ENCODE measurements around the gene ZNF593OS.

ZNF593OS gene

DNA sequence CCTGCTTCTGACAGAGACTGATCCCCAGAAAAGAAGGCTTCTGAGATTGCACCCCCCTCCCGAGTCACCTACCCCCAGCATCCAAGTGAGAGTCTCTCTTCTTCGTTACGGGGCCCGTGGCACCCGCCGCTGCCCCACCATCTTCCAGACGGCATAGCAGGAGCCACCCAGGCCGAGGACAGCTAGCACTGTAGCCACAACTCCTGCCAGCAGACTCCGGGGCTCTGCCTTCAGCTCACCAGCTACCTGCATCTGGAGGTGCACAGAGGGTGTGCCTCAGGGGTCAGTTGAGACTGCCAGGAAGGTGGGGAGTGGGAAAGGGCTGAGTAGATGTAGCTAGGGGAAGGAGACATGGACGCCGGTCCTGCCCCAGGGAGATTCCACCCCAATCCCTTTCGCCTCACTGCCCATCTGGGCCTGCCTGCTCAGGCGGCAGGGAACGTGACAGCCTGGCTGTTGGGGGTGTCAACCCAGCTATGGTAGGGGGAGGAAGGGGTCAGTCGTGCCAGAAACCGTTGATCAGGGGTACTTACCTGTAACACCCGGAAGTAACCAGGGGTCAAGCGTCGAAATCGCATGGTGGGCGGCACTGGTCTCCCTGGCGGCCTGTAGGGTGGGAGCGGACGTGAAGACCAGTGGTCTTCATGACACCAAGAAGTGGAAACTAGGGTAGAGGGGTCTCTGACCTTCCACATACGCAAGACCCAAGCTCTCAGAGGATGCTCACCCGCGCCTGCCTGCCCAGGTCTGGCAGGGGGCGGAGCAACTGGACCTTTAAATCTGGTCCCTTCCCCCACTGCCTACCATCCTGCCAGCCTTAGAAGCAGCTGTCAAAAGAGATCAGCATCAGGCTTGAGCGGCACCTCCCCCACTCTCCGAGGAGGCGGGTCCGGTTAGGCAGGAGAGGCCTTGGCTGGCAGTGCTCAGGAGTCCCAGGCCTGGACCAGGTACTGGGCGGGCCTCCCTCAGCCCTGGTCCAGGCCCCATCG is at the start of gene ZNF593OS:
Gene ZNF593OS (minus strand): TSS at position 749 of the 989 bp plus-strand sequence. CDS start 171 bp downstream, at position 578.
- no peak for DNase-seq

DNA sequence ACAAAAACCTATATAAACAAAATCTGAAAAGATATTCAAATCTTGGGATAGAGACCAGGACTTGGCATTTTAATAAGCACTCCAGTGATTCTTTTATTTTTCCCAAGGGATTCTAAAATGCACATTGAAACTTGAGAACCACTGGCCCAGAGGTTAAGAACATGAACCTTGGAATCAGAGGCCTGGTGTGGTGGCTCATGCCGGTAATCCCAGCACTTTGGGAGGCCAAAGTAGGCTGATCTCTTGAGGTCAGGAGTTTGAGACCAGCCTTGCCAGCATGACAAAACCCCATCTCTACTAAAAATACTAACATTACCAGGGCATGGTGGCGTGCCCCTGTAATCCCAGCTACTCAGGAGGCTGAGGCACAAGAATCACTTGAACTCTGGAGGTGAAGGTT is 49.5 kb upstream of the ZNF593OS start:
- no peak for DNase-seq

DNA sequence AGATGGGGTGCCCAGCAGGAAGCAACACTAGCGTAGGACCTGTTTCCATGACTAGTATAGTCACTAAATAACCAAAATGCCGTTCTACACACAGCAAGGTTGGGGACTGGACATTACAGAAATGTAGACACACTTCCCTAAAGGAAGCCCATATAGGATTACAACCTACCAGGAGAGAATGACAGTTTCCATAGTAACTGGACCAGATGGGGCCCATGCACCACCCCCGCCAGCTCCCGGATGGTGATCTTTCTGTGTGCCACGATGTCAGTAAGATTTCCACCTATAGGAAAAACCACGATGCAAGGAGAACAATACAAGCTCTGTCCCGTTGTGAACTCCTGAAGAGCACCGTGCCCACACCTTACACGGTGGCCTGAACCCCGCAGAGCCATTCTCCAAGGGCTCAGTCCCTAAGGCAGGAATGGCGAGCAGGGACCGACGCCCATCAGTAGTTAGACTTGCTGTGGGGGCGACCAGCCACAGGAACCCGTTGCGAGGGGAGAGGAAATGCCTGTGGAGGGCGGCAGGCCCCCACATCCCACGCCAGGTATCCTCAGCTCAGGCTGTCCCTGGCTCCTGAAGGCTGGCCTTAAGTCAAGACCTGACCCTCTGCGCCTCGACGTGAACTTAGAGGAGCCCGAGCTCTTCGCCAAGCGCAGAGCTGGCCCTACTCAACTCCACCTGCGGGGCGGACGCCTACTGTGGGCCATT is 48.7 kb upstream of the ZNF593OS start:
- DNase-seq = no peak

DNA sequence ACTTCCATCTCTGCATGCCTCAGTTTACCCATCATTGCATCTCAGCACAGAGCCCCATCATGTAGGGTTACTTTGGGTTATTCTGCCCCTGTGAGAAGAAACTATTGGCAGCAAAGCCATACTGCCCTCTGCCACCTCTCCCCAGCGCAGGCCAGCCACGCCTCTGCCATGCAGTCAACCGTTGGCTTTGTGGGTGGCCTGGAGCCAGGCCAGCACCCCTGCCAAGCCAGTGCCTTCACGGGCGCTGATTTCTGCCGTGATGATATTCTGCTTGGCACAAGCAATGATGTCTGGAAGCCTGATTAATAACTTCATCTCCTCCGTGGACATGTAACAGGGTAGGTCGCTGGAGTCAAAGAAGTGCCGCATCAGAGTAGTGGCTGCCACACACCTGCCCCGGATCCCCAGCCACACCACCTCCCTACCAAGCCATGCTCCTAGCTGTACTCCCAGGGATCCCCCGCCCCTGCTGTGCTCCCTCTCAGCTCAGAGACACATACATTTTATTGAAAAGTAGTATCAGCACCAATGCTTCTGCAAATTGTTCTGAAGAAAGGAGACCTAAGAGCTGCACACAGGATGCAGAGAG is 47.4 kb upstream of the ZNF593OS start:
- DNase-seq = no peak

DNA sequence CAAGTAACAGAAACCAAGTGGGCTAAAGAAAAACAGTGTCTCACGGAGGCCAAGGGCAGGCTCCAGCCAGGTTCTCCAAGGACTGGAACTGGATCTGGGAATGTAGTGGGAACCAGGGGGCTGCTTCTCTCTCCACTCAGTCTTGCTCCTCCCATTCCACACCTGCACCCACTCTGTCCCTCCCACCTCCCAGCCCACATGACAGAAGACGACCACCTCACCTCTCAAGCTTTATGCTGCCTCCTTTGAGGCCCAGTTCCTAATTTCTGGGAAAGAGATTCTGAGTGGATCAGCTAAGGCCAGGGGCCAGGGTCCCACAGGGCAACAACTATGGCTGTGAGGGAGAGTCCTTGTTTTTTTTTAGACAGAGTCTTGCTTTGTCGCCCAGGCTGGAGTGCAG is 43.6 kb upstream of the ZNF593OS start:
- no peak for DNase-seq

DNA sequence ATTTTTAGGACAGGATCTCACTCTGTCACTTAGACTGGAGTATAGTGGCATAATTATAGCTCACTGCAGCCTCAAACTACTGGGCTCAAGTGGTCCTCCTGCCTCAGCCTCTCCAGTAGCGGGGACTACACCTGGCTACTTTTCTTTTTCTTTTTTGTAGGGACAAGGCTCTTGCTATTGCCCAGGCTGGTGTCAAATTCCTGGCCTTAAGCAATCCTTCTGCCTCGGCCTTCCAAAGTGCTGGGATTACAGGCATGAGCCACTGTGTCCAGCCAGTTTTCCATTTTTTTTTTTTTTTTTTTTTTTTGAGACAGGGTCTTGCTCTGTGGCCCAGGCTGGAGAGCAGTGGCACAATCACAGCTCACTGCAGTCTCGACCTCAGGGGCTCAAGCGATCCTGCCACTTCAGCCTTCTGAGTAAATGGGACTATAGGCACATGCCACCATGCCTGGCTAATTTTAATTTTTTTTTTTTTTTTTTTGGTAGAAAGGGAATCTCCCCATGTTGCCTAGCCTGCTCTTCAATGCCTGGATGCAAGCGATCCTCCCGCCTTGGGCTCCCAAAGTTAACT is 41.8 kb upstream of the ZNF593OS start:
- no peak for DNase-seq

DNA sequence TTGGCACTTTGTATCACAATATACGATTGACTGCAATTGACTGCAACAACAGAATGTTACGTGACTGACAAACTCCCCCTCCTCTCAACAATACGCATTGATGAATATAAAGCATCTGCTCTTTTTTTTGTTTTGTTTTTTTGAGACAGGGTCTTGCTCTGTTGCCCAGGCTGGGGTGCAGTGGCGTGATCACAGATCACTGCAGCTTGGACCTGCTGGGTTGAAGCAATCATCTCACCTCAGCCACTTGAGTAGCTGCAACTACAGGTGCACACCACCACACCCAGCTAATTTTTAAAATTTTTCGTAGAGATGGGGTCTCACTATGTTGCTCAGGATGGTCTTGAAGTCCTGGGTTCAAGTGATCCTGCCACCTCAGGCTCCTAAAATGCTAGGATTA is 41.1 kb upstream of the ZNF593OS start:
- DNase-seq = no peak

DNA sequence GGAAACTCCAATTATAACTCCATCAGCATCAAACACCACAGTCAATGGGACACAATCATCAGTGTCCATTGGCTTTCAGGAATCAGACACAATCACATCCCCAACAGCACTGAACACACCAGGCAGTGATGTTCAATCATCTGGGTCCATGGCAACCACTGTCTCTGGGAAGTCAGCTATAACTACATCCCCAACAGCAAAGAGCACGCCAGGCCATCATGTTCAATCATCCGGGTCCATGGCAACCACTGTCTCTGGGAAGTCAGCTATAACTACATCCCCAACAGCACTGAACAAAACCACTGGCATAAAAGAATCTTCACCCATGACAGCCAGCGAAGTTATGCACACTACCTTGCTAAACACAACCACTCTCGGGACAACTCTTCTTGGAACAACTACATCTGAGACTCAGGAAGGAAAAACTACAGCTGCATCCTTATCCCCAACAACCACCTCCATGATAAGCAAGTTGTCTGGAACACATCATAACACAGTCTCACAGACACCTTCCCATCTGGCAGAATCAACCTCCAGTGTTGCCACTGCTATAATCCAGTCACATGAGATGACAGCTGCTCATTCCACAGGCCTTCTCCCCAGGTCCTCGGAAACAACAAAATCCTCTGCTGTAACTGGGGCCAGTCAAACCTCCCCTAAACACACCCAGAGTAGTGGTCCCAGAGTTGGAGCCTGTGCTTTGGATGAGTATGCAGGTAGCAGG is 38.7 kb upstream of the ZNF593OS start:
- no peak for DNase-seq

DNA sequence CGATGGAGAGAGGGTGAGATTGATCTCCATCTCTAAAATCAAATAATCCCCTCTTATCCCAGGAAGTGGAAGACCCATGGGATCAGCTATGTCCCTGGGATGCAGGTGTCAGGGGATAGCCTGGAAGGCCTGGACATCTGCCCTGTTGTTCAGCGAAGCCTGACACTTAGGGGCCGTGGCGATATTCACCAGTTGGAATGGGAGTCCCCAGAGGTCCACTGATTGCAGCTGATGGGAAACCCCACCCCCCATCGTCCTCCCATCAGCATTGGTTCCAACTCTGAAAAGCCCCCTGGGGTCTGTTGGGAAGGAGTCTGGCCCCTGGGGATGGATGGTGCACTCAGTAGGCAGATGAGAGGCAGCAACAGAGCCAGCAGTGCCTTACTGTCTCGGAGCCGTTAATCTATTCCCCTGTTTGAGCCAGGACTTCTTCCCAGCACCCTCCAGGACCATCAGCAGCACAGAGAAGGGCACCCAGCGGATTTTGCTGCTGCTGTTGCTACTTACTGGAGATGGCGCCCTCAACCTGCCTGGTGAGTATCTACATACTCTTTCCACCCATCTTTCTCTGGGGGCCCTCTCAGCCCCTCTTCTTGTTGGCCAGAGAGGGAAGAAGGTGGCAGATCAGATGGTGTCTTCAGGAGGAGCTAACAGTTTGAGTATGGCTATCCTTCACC is 32.1 kb upstream of the ZNF593OS start:
- no peak for DNase-seq

DNA sequence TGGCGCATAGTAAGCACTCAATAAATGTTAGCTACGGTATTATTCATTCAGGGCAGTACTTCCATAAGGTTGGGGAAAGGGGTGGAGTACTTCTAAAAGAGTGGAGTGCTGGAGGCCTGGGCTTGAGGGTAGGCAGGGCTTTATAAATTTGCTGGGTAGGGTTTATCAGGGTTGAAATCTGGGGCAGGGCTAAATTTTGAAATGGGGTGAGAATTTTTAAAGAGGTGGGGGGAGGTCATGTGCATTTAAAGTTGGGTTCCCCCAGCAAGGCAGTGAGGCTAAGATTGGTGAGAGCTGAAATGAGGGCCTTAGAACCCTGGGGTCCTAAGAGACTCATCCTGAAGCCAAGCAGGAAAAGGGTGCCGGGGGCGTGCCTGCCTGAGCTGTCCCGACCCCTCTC is 28.8 kb upstream of the ZNF593OS start:
- no peak for DNase-seq

DNA sequence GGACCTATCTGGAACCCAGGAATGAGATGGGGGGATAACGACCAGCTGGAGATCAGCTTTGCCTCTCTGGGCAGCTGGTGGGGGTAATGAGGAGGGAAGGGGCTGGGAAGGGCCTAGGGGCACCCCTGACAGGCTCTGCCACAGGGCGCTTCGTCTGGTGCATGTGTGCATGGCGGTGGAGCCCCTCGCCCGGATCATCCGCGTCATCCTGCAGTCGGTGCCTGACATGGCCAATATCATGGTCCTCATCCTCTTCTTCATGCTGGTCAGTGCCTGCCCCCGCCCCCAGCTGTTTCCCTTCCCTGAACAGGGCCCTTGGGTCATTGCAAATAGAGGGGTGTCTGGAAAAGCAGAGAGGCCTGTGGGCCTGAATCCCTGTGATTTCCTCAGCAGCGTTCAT is 26.2 kb upstream of the ZNF593OS start:
- no peak for DNase-seq

DNA sequence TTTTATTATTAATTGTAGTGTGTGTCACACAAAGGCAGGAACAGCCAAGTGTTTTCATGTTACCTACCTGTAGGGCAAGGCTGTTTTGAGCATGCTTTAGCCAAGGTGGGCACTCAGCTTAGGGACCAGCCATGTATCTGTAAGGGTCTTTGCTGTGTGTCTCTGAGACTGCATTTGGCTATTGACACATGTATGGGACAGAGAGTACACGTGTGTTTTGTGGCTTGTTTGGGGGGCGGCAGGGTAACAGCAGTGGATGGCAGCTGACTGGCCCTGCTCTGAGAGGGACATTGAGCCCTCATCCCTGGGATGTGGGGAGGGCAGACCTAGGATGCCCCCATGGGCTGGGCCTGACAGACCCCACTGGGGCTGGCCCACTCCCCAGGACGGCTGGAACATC is 25.7 kb upstream of the ZNF593OS start:
- DNase-seq = no peak

DNA sequence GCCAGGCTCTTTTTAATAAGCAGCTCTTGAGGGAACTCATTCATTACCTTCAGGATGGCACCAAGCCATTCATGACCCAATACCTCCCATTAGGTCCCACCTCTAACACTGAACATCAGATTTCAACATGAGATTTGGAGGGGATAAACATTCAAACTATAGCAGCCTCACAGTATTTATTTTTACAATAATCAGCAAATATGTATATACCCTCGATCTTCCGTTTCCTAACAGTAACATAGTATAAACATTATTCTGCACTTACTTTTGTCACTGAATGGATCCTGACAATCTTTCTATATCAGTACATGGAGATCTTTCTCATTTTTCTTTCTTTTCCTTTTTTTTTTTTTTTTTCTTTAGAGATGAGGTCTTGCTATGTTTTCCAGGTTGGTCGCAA is 24.2 kb upstream of the ZNF593OS start:
- DNase-seq = no peak

DNA sequence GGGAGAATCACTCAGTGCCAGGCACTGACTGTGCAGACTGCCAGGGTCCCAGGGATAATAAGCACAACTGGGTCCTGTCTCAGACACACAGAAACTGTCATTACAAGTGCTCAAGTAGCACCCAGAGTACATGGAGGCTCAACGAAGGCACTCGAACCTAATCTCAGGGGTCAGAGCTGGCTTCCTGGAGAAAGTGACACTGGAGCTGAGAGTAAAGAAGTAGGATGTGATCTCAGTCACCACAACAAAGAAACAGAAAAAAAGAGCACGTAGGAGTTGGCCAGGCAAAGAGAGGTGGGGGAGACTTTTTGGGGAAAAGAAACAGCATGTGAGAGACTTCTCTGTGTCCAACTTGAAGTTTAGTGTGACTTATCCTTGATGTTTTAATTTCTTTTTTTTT is 20.1 kb upstream of the ZNF593OS start:
- DNase-seq = no peak

DNA sequence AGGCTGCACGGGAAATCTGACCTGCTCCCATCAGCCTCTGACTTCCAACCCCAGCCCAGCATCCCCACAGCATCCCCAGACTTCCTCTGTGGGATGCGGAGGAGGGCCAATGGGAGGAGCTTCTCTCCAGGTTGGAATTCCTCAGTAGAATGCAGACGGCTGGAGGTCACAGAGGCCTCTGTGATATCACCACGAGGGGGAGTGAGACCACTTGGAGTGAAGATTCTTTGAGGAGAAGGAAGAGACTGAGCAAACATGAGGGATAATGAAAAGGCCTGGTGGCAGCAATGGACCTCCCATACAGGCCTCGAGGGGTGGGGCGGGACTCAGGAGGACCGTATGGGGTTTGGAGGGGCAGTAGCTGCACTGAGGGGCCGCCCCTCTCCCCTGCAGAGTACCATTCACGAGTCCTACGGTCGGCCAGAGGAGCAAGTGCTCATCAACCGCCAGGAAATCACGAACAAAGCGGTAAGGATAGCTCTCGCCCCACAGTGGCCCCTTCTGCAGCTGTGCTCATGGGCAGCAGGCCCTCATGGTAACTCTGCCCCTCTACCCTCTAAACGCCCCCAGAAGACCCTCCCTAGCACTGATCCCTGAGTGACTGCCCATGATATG is 18.8 kb upstream of the ZNF593OS start, which contains the start of gene CATSPER4:
Gene CATSPER4 (plus strand): TSS at position 230 of the 615 bp plus-strand sequence. CDS start 26 bp downstream, at position 256.
- peak; percentile 32 for DNase-seq

DNA sequence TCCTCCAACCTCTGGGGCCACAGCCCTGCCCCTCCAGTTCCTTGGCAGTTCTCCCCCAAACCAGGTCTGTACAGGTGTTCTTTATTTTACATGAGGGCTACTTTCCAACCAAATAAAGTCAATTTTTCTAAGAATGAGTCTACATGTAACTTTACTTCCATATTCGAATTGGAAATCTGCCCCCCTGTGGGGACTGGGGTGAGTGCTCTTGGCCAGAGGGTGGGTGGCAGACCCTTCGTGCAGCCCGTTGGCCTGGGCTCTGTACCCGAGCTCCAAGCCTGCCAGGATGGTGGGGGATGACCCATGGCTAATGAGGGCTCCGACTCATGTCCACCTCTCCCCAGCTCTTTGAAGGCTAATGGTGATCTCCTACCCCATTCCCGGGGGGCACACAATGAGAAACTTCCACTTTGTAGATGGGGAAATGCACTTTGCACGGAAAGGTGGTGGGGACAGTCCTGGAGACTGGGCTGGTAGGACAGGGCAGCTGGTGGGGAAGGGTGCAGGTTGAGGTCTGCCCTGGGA is 18.2 kb upstream of the ZNF593OS start:
- no peak for DNase-seq

DNA sequence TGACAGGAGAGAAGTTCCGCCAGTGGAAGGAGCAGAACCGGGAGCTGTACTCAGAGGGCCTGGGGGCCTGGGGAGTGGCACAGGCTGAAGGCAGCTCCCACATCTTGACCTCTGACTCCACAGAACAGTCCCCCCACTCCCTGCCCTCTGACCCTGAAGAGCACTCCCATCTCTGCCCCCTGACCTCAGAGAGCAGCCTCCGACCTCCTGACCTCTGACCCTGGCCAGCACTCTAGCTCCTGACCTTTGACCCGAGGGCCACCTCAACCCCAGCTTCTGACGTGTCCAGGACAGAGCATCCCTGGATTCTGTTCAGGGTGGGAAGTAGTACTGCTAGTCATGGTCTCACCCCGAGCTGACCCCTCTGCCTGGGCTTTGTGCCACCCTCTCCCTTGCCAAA is 17.7 kb upstream of the ZNF593OS start:
- no peak for DNase-seq

DNA sequence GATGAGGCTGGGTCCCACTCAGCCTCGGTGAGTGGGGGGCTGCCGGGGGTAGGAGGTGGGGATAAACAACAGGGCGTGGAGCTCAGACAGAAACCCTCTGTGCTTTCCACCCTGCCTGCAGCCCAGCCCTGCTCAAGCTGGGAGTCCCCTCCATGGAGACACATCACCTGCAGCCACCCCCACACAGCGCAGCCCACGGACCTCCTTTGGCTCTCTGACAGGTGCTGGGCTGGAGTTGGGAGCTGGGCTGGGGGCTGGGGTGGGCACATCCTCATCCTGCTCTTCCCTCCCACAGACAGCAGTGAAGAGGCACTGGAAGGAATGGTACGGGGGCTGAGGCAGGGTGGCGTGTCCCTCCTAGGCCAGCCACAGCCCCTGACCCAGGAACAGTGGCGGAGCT is 16.8 kb upstream of the ZNF593OS start:
- DNase-seq = no peak

DNA sequence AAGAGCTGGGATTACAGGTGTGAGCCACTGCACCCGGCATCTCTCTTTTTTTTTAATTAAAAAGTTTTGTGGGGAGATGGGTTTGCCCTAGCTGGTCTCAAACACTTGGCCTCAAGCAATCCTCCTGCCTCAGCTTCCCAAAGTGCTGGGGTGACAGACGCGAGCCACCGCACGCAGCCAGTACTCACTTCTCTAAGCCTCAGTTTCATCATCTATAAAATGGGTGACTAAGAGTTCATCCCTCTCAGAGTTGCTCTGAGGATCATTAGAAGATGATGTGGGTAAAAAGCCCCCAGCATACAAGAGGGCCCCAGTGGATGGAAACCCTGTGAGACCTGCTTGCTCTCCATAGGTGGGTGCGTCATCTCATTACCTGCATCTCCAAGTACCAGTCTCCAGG is 16.2 kb upstream of the ZNF593OS start:
- DNase-seq = no peak

DNA sequence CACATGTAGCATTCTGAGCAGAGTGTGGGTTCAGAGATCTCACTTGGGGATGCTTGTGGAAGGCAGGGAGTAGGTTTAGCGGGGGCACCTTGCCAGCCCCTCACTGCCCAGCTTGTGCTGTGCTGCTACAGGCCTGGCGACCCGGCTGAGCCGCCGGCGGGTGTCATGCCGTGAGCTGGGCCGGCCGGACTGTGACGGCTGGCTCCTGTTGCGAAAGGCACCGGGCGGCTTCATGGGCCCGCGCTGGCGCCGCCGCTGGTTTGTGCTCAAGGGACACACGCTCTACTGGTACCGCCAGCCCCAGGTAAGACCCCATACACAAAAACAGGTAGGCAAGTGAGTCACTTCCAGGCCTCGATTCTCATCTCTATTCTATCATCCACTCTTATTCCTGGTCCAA is 13.3 kb upstream of the ZNF593OS start:
- no peak for DNase-seq

DNA sequence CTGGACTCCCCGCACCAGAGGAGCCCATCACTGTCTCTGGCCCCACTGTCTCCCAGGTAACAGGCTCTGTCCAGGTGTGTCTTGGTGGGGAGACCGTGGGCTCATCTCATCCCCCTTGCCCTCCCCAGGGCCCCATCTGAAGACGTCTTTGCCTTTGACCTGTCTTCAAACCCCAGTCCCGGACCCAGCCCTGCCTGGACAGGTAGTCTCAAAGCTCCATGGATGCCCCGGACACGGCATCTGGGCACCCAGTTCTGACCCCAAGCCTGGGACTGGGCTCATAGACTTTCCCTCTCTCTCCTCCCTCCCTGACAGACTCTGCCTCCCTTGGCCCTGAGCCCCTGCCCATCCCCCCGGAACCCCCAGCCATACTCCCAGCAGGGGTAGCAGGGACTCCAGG is 12.5 kb upstream of the ZNF593OS start:
- DNase-seq = no peak

Measured in CD4-positive, alpha-beta T cell treated with Interleukin-6 for 4 hours (primary cell).